Stimulated activated CD4-positive, alpha-beta T cell treated with anti-CD3 and anti-CD28 coated beads, Interleukin-2, amount 100 ng/mL, for 48 hours (primary cell): Measurements from ENCODE around the gene ARMH3.

ENCODE experiments used
- DNase-seq, 2 donors: peaks; one replicate each; pipeline ENCODE4 v3.0.0-alpha.2; 2020

Gene ARMH3

GRCh38 chr10:101935431-101935830 is 120.5 kb downstream of the ARMH3 start:
- DNase-seq, result no peak

GRCh38 chr10:101934686-101935305 is 121.2 kb downstream of the ARMH3 start:
- no peak for DNase-seq

GRCh38 chr10:101933976-101934375 is 122.0 kb downstream of the ARMH3 start:
- DNase-seq, result no peak

GRCh38 chr10:101932183-101932582 is 123.8 kb downstream of the ARMH3 start:
- no peak for DNase-seq

GRCh38 chr10:101925027-101925426 is 130.9 kb downstream of the ARMH3 start:
- DNase-seq, result no peak

GRCh38 chr10:101923256-101923655 is 132.7 kb downstream of the ARMH3 start:
- DNase-seq, result no peak

- no peak for DNase-seq
Observed at GRCh38 chr10:101922846-101923245, 133.1 kb downstream of the ARMH3 start.

GRCh38 chr10:101920546-101920945 is 135.4 kb downstream of the ARMH3 start:
- DNase-seq, result no peak

GRCh38 chr10:101919026-101919770 is 136.8 kb downstream of the ARMH3 start:
- DNase-seq, result no peak

- DNase-seq, result no peak
Observed at GRCh38 chr10:101912561-101913179, 143.3 kb downstream of the ARMH3 start.

- DNase-seq, result no peak
Observed at GRCh38 chr10:101906586-101907183, 149.3 kb downstream of the ARMH3 start.

- DNase-seq, result no peak
Observed at GRCh38 chr10:101905251-101905650, 150.7 kb downstream of the ARMH3 start.

- DNase-seq, result no peak
Observed at GRCh38 chr10:101903827-101904550, 152.0 kb downstream of the ARMH3 start.

- DNase-seq, result no peak
Observed at GRCh38 chr10:101902820-101903145, 153.2 kb downstream of the ARMH3 start.

- DNase-seq, result no peak
Observed at GRCh38 chr10:101902032-101902819, 153.7 kb downstream of the ARMH3 start.

- DNase-seq, result no peak
Observed at GRCh38 chr10:101901340-101901739, 154.6 kb downstream of the ARMH3 start.

- DNase-seq, result no peak
Observed at GRCh38 chr10:101897633-101898032, 158.3 kb downstream of the ARMH3 start.

GRCh38 chr10:101896225-101896877 is 159.6 kb downstream of the ARMH3 start:
- DNase-seq, result no peak

- DNase-seq, result no peak
Observed at GRCh38 chr10:101895781-101896180, 160.2 kb downstream of the ARMH3 start.

GRCh38 chr10:101894742-101895141 is 161.2 kb downstream of the ARMH3 start:
- no peak for DNase-seq

GRCh38 chr10:101894266-101894665 is 161.7 kb downstream of the ARMH3 start:
- no peak for DNase-seq
